Ascending aorta (tissue), 2 donors: ENCODE measurements around the gene LRCH1. TPM values are rescaled to one million over a fixed set of nuclear protein-coding genes. Genes with fewer than 3 reads are reported as not detected.

Experiments
- DNase-seq, 2 donors: peaks; one replicate each; pipeline ENCODE4 v3.0.0-alpha.2; 2019; ENCODE audit warnings: low spot score in 2 of 2
- H3K27ac ChIP-seq, 2 donors: fragments of 200-600 bp; sonication (generic); one replicate each; pipeline ENCODE4 v1.5.1; 2016 to 2017; ENCODE audit warnings: mild to moderate bottlenecking in 1 of 2
- H3K27me3 ChIP-seq: fragments of 200-600 bp; sonication (generic); one replicate; pipeline ENCODE4 v1.5.1; 2017
- H3K36me3 ChIP-seq, 2 donors: fragments of 200-600 bp; sonication (generic); one replicate each; pipeline ENCODE4 v1.5.1; 2016
- H3K4me1 ChIP-seq, 2 donors: fragments of 200-600 bp; sonication (generic); one replicate each; pipeline ENCODE4 v1.5.1; 2016 to 2017; ENCODE audit warnings: mild to moderate bottlenecking in 1 of 2
- H3K4me3 ChIP-seq, 2 donors: fragments of 200-600 bp; sonication (generic); one replicate each; pipeline ENCODE4 v1.5.1; 2016 to 2017; ENCODE audit warnings: mild to moderate bottlenecking in 1 of 2
- H3K9me3 ChIP-seq, 2 donors: fragments of 200-600 bp; sonication (generic); one replicate each; pipeline ENCODE4 v1.5.1; 2016
- CTCF ChIP-seq, 3 experiments: fragments of 200-600 bp in 2 of 3; fragments of 450-650 bp in 1 of 3; sonication (generic) in 2 of 3; IDR thresholded peaks; one replicate each; pipeline ENCODE4 v1.5.1; 2016 to 2019; ENCODE audit warnings: antibody characterized with exemption in 3 of 3, mild to moderate bottlenecking in 1 of 3, moderate library complexity in 1 of 3
- intact Hi-C: fragments of 100-400 bp; cut with DNase I; formaldehyde crosslinking; loops from one replicate; pipeline ENCODE4 v1.15.1; 2023
- total RNA-seq: library from RNA; depleted of rRNA; stranded (reverse); fragments of >200 nt; gene quantifications from one replicate; pipeline ENCODE4 v1.1.0, GENCODE V29; 2016

The LRCH1 gene
- total RNA-seq, 1 donor from 2014 or later: 45.4 TPM

GRCh38 chr13:46618694-46619254 lies 65.8 kb downstream of the LRCH1 start:
- Histone ChIP-seq H3K4me1 (peaks cover 11 to 48% of the 10 kb centered on the region in 2 donors), H3K36me3 (no peaks in the 10 kb centered on the region), H3K9me3 (no peaks in the 10 kb centered on the region), H3K4me3 (no peak overlapping the region), H3K27me3 (no peaks in the 10 kb centered on the region), H3K27ac (no peak overlapping the region)
- TF ChIP-seq CTCF (IDR thresholded peaks at IDR 0.05): no peak
- no peak for DNase-seq
- intact Hi-C loops: no loop called here

- intact Hi-C loops: no loop called here
- DNase-seq: no peak
- peaks cover 11 to 50% of the 10 kb centered on the region in 2 donors for H3K4me1 ChIP-seq
- H3K27ac ChIP-seq: no peak overlapping the region
- H3K9me3 ChIP-seq: no peaks in the 10 kb centered on the region
- no peaks in the 10 kb centered on the region for H3K27me3 ChIP-seq
- H3K4me3 ChIP-seq: no peak overlapping the region
- TF ChIP-seq CTCF (IDR thresholded peaks at IDR 0.05): no peak
- no peaks in the 10 kb centered on the region for H3K36me3 ChIP-seq
Measured at GRCh38 chr13:46620029-46620428, 67.1 kb downstream of the LRCH1 start.

- Histone ChIP-seq H3K4me3 (no peak overlapping the region), H3K4me1 (peaks cover 11 to 48% of the 10 kb centered on the region in 2 donors), H3K36me3 (no peaks in the 10 kb centered on the region), H3K9me3 (no peaks in the 10 kb centered on the region), H3K27me3 (no peaks in the 10 kb centered on the region), H3K27ac (no peak overlapping the region)
- no peak for TF ChIP-seq CTCF (IDR thresholded peaks at IDR 0.05)
- no peak for DNase-seq
- intact Hi-C loops: no loop called here
Measured at GRCh38 chr13:46620471-46620870, 67.5 kb downstream of the LRCH1 start.

- DNase-seq: no peak
- no peaks in the 10 kb centered on the region for H3K9me3 ChIP-seq
- H3K27me3 ChIP-seq: no peaks in the 10 kb centered on the region
- H3K4me3 ChIP-seq: no peak overlapping the region
- no peaks in the 10 kb centered on the region for H3K36me3 ChIP-seq
- intact Hi-C loops: no loop called here
- H3K4me1 ChIP-seq: peaks cover 11 to 48% of the 10 kb centered on the region in 2 donors
- no peak for TF ChIP-seq CTCF (IDR thresholded peaks at IDR 0.05)
- no peak overlapping the region for H3K27ac ChIP-seq
Measured at GRCh38 chr13:46621133-46621532, 68.2 kb downstream of the LRCH1 start.

- H3K4me1 ChIP-seq: peaks cover 11 to 47% of the 10 kb centered on the region in 2 donors
- intact Hi-C loops: no loop called here
- H3K27ac ChIP-seq: no peak overlapping the region
Measured at GRCh38 chr13:46621792-46622629, 69.0 kb downstream of the LRCH1 start.

More at GRCh38 chr13:46621792-46622629, 69.0 kb downstream of the LRCH1 start:
- DNase-seq: no peak
- H3K4me3 ChIP-seq: no peak overlapping the region
- H3K9me3 ChIP-seq: no peaks in the 10 kb centered on the region
- no peaks in the 10 kb centered on the region for H3K27me3 ChIP-seq
- H3K36me3 ChIP-seq: no peaks in the 10 kb centered on the region
- no peak for TF ChIP-seq CTCF (IDR thresholded peaks at IDR 0.05)
